ENCODE measurements around the gene MESP1.

MESP1 gene

DNA sequence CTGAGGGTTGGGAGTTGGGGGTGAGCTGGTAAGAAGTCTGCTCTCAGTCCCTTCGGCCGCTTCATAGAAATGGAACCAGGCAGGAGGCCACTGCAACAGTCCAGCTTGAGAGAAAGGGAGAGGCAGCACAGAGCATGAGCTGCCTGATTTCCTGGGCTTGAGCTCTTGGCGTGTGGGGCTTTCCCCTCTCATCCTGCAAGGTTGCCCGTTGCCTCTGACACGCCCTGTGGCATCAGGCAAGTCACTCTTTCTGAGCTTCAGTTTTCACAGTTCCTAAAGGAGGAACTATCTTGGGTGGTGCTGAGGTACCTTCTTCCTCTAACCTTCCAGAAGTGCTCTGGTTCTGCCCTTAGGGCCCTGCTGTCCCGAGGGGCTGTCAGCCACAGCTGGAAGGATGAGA is 30.0 kb upstream of the MESP1 start:
- DNase-seq (ENCODE audit: low read depth), result no peak

DNA sequence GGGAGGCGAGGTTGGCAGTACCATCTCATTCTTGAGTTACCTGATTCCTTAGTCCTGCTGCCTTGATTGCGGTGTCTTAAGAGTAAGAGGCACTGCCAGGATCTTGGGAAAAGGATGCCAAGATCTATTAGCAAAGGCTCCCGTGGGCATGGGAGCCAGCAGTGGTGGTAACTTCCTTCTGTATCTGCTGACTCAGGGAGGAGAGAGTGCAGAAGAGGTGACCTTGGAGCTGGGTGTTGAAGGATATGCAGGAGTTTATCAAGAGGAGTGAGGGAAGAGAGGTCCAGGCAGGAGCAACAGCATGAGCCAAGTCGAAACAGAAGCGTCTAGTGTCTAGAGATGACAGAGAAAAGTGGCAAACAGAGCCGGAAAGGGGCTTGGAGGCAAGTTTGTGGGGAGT is 29.6 kb upstream of the MESP1 start:
- no peak for DNase-seq (ENCODE audit: low read depth)

DNA sequence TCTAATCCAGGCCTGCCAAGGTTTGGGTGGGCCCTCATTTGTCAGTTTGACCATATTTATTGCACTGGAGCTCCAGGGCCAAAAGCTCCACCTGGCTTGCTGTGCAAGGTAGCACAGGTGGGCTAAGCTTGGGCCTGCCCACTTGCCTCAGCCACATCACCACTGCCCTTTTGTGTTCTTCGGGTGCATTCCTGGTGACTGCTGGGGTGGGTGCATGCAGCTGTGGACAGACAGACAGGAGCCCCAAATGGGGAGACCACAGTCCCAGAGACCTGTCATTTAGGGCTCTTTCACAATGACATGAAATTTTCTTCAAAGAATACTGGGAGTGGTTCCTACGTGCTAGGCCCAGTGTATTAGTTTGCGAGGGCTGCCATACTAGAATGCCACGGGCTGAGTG is 27.8 kb upstream of the MESP1 start:
- DNase-seq (ENCODE audit: low read depth), result no peak

DNA sequence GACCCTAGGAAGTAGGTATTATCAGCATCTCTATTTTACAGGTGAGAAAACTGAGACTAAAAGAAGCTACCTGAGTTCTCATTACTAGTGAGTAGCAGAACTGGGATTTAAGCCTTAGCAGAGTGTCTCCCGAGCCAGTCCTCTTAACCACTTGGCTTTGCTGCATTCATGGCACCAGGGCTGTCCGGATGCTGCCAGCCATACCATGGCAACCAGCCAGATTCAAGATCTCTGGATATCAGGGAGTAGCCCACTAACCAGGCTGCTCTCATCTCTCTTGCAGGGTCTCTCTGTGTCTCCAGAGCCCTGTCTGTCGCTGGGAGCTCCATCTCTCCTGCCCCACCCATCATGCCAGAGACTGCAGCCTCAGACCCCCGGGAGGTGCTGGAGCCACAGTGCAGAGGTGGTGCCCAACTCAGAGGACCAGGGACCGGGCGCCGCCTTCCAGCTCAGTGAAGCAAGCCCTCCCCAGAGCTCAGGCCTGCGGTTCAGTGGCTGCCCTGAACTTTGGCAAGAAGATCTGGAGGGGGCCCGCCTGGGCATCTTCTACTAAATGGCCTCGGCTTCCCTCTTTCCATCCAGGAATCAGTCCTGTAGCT is 26.8 kb upstream of the MESP1 start:
- no peak for DNase-seq (ENCODE audit: low read depth)

DNA sequence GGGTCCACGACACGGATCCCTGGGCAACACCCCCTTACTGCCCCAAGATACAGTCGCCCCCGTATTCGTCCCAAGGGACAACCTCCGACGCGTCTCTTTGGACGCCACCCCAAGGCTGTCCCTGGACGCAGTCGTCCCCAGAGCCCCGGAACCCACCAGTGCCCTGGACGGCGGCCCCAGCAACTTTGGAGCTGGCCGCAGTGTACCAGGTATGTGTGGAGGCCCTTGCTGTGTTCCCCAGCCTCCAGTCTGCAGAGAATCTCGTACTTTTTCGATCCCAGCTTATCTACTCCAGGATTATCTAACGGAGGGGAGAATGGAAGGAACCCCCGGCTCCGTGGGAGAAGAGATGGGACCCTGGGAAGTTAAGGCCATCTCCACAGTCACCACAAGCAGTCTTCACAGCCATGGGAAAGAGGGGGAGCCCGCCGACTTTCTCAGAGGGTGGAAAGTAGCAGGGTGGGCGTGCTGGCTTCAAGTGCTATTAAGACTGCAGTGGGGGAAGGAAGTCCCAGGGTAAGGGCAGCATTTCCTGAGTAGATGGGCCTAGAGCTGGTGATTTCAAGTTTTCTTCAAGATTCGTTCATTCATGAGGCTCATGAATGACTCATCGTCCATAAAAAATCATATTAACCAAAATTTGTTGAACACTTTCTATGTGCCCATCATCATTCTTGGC is 26.2 kb upstream of the MESP1 start:
- DNase-seq (ENCODE audit: low read depth), result no peak

DNA sequence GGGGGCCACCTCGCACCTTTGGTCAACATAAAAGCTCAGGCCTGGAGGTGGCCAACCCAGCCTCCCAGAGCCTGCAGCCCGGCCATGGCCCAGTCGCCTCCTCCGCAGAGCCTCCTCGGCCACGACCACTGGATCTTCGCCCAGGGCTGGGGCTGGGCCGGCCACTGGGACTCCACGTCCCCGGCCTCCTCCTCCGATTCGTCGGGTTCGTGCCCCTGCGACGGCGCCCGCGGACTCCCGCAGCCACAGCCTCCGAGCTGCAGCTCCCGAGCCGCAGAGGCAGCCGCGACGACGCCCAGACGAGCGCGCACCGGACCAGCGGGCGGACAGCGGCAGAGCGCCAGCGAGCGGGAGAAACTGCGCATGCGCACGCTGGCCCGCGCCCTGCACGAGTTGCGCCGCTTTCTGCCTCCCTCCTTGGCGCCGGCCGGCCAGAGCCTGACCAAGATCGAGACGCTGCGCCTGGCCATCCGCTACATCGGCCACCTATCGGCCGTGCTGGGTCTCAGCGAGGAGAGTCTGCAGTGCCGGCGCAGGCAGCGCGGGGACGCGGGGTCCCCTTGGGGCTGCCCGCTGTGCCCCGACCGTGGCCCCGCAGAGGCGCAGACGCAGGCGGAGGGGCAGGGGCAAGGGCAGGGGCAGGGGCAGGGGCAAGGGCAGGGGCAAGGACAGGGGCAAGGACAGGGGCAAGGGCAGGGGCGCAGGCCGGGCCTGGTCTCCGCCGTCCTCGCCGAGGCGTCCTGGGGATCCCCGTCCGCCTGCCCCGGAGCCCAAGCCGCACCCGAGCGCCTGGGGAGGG is 25.4 kb upstream of the MESP1 start, which contains the start of gene MESP2:
Gene MESP2 (plus strand): TSS at position 59 of the 799 bp plus-strand sequence. CDS start 26 bp downstream, at position 85.
- peak; percentile 21 for DNase-seq (ENCODE audit: low read depth)

DNA sequence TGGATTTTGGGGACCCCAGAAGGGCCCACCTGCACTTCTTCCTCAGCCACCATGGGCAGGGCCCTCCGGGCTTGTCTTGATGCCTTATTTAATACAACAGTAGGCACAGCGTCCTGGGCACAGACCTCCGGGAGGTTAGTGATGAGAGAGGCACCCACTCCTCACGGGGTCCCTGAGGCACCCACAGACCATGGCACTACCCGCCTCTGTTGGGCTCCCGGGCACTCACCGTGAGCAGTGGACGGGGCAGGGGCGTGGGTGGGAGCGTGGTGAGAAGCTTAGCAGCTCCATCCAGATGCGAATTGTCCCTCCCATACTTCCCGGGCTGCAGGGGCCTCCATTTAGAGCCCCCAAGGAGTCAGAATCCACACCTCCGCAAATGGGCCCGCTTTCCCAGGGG is 24.8 kb upstream of the MESP1 start:
- no peak for DNase-seq (ENCODE audit: low read depth)

DNA sequence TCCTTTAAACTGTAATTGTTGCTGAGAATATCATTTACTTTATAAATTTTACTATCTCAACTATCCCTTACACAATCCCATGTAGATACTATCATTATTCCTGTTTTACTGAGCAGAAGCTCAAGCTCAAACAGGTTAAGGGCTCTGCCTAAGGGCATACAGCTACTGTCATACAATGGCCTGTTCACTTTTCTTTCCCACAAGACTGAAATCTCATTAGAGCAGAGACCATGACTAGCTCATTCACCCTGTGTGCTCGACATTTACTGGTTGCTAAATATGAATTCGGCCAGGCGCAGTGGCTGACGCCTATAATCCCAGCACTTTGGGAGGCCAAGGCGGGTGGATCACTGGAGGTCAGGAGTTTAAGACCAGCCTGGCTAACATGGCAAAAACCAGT is 23.4 kb upstream of the MESP1 start:
- DNase-seq (ENCODE audit: low read depth), result no peak

DNA sequence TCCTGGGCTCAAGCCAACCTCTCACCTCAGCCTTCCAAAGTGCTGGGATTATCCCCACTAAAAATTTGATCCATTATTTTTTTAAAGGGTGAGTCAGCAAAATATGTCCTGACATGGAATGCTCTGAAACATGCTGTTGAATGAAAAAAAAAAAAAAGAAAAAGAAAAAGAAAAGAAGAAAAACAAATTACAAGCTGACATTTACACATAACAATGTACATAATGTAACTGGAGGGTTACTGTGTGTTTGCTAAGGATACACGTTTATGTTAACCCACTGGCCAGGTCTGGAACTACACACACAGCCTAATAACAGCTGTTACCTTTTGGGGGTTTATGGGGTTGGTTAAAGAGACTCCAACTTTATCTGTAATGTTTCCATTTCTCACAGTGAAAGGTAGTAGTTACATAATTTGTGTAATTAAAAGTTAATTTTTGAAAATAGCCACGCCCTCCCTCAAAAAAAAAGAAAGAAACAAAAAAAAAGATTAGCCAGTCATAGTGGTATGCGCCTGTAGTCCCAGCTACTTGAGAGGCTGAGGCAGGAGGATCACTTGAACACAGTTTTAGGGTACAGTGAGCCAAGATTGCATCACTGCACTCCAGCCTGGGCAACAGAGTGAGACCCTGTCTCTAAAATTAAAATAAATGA is 22.0 kb upstream of the MESP1 start:
- DNase-seq (ENCODE audit: low read depth), result no peak

DNA sequence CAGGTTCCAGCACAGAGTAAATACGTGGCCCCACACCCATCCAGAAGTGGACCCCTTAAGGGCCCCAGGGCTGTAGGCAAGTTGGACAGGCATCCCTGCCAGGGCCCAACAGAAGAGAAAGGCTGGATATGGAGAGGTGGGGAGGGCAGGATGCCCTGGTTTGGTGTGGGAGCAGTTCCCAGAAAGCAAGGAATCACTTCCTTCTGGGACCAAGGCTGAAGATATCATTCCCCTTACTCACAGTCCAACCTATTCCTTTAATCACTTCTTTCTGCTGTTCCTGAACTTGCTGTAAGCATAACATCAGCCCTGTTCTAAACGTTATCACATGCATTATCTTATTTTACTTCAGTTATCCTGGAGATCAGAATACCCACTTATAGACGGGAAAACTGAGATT is 19.0 kb upstream of the MESP1 start:
- no peak for DNase-seq (ENCODE audit: low read depth)

DNA sequence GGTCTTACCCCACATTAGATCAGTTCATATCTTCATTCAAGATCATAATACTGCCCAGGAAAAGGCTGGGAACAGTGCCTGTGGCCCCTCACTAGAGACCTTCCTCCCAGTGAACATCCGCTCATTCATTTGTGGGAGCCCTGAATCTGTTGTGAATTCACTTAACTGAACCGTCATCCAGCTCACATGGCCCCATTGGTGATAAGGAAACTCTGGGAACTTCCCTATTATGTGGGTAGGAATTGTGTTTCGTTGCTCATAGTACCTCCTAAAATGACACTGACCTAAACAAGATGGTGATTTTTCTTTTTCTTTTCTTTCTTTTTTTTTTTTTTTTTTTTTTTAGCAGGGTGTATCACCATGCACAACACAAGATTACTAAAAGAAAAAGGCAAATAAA is 18.3 kb upstream of the MESP1 start:
- DNase-seq (ENCODE audit: low read depth), result no peak

DNA sequence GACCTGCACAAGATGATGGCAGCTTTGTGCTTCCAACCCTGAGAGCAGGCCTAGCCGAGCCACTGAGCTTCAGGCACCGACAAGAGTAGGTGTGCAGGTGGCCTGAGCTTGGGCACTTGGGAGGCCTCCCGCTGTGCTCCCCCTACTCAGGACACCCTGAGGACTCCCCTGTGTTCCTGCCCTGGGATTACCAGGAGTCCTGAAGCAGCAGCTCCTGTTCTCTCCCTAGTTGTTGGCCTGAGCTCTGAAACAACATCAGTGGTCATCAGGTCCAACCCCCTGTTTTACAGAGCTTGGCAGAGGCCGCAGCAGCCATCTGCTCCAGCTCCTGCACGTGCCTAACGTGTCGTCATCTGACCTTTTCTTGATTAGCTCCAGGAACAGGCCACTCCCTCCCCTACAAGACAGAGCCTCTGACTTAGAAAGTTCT is 17.0 kb upstream of the MESP1 start:
- DNase-seq (ENCODE audit: low read depth), result no peak

DNA sequence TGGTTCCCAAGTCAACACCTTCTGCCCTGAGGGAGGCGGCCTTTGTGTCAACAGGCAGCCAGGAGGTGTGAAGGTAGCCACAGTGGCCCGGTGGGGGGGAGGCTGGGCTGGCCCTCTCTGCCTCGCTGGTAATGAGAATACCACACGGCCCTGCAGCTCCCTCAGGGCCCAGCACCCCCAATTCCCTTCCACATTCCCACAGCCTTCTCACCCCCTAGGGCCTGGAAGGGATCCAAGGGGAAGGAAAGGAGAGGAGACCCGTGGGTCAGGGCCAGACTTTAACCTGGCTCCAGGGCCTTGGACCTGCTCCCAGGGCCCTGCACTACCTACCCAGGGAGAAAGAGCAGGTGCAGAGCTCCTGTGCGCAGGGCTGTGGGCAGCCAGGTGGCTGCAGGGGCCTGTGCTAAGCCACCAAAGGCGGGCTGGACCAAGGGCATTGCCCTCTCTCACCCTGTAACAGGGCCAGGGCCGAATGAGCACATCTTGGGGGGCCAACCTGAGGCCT is 16.4 kb upstream of the MESP1 start:
- DNase-seq (ENCODE audit: low read depth), result no peak

DNA sequence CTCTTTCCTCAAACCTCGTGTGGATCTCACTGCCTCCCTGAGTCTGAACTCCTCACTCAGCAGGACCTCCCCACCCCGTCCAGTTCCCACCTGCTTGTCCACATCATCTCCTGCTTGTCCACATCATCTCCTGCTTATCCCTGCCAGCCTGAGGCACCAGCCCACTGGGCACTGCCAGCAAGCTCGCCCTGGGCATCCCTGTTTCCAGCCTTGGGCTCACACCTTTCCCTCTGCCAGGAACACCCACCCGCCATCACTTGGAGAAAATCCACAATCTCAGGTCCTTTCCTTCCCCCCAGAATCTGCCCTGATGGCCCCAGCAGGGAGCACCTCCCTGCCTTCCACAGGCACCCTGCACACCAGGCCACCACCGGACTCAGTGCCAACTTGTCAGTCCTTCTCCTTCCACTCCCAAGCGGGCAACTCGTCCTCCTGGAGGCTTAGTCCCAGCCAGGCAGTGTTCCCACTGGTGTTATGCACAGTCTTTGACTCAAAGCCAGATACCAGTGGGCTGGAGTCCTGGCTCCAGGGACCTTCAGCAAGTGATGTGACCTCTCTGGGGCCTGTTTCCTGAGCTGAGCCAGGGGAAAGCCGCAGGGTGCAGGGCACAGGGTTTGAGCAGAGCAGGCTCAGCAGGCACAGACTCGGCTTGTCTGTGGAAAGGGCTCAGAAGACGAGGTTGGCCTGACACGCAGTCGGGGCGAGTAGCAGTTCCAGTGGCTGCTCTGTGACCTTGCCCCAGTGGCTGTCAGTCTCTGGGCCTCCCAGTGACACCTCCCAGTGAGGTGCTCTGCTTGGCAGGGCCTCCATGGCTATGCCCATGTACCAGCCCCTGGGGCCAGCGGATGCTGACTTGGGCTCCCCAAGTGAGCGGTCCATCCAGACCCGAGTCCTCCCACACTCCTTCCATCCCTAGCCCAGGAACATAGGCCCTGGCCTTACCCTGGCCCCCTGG is 15.6 kb upstream of the MESP1 start:
- DNase-seq (ENCODE audit: low read depth), result no peak

DNA sequence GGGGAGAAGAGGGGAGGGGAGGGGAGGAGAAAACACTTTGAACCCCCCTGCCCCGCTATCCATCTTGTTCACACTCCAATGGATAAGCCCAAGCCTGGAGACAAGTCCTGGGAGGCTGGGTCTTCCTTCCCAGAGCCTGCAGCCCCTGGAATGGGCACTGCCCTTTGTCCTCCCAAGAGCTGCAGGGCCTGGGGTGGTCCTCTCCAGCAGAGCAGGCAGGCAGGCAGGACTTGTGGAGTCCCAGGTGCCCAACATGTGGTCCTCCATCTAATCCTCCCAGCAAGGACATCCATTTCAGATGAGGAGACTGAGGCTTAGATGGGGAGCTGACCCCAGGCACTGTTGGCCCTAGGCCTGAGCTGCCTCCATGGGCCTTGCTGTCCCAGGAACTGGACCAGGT is 14.6 kb upstream of the MESP1 start:
- DNase-seq (ENCODE audit: low read depth), result no peak

DNA sequence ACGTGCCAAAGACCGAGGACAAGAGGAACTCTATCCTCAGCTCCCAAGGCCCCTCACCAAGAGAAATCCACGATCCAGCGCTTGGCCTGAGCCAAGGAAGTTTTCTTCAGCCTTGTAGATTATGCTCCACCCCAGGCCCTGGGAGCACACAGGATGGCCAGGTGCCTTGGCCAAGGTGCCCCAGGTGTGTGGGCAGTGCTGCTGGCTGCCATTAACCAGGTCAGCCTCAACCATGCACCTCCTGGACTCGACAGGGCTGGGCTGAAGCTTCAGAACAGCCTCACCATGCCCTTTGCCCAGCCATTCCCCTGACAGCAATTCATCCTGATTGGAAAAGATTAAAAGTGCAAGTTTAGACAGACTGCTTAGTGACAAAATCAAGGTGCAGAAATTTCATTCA is 10.9 kb upstream of the MESP1 start:
- no peak for DNase-seq (ENCODE audit: low read depth)

DNA sequence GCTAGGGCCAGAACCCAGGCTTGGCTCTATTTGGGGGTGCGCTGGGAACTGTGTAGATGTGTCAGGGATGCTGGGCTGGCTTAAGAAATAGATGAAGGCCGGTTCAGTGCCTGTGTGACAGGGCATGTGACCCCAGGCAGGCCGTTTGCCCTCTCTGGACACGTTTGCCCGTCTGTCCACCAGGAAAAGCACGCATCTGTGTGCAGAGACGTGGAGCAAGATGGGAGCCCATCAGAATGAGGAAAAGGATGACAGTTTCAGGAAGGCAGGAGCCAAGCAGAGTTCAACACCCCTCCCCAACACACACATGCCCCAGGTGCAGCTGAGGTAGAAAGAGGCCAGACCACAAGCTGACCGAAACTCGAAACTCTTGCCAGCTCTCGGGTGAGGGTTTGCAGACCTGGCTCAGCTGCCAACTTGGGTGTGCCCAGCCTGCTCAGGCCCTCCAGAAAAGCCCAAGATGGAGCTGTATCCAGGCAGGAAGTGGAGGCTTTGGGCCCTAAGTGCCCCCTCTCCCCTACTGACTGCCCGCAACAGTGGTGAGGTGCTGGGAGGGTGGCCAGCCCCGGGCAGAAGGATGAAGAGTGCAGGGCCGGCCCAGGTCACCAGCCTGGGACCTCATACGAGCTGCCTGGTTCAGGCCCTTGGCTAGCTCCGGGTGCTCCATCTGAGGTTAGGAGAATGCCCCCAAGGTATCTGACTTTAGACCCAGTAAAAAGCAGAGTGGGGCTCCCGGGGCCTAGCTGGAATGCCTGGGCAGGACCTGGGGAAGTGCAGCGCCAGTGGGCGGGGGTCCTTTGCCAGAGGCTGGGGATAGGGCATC is 10.2 kb upstream of the MESP1 start:
- DNase-seq (ENCODE audit: low read depth), result no peak

DNA sequence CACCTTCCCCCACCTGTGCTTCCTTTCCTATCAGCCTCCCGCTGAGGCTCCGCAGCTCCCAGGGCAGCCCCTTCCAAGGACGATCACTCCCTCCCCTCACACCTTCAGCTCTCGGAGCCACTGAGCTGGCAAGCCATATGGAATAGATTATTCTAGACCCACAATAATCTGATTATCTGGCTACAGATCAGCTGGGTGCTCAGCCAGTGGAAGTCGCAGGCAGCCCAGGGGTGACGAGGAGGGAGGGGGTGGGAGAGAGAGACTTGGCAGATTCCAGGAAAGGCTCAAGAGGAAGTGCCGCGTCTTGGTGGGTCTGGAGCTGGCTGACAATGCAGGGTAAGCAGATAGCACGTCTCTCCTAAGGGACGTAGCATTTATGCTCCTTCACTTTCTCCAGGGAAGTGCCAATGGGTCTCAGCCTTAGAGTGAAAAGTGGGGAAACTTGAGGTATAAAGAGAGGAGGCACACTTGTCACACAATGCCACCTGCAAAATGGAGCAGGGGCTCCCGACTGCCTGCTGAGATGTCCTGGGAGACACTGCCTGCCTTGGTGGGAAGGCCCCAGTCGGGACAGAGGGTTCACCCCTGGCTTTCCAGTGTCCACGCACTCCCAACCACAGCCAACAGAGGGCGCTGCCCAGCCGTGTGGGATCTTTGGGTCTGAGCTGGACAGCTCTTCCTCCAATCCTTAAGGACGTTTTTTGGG is 9.4 kb upstream of the MESP1 start:
- peak; percentile 52 for DNase-seq (ENCODE audit: low read depth)

DNA sequence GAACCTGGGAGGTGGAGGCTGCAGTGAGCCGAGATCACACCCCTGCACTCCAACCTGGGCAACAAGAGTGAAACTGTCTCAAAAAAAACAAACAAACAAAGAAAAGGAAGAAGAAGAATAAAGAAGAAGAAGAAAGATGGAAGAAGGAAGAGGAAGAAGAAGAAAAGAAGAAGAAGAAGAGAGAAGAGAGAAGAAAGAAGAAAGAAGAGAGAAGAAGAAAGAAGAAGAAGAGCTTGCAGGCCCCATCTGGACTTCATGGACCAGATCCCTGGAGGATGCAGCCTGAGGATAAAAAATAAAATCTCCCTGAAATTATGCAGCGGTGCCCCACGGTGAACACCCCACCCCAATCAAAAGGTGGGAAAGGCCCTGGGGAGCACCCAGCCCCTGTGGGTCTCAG is 8.8 kb upstream of the MESP1 start:
- no peak for DNase-seq (ENCODE audit: low read depth)

DNA sequence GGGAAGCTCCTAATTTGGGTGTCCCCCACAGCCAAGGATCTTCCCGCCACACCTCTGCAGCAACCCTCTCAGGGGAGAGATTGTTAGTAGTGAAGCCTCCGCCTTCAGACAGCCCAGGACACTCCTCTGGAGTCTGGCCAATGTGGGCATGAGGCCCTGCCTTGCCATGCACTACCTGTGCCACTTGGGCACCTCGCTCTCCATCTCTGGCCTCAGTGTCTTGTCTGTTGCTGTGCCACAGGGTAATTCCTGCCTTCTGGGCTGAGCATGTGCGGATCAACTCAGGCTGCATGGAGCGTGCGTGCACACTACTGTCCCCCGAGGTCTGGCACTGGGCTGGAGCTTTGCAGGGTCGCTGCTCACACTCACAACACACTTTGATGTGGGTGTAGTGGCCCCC is 7.9 kb upstream of the MESP1 start:
- DNase-seq (ENCODE audit: low read depth), result no peak
